ENCODE measurements around the gene DIDO1. TPM values are rescaled to one million over a fixed set of nuclear protein-coding genes. Genes with fewer than 3 reads are reported as not detected.

Gene DIDO1
- total RNA-seq, 1 experiment from 2014 or later, result 33.2 TPM

DNA sequence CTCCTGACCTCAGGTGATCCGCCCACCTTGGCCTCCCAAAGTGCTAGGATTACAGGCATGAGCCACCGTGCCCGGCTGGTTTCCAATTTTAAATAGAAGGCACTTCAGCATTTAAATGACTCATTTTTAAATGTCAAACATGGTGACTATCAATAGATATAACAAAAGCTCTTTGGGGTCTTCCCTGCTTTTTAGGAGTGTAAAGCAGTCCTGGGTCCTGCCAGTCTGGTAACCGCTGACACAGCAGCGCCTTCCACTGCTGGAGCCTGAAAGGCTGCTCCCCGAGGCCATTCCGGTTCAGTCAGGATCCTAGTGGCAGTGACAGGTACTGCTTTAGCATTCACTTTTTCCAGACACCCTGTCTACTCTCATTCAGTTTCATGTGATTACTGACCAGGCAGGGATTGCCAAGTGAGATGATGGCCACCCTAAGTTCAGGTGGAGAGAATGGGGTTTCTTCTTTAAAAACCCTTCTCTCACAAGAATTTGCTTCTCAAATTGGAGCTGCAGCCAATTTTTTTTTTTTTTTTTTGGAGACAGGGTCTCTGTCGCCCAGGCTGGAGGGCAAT is 5.1 kb downstream of the DIDO1 start:
- H3K9ac ChIP-seq (ENCODE audit: low read length), result no peak overlapping the region
- no peaks in the 10 kb centered on the region for H3K9me2 ChIP-seq (replicated peaks; ENCODE audit: low read length)
- H4K20me1 ChIP-seq (ENCODE audit: low read length), result peaks cover 84% of the 10 kb centered on the region
- no peaks in the 10 kb centered on the region for H3F3A ChIP-seq (ENCODE audit: low read length, unreplicated experiment)
- TF ChIP-seq, protein P1, sequence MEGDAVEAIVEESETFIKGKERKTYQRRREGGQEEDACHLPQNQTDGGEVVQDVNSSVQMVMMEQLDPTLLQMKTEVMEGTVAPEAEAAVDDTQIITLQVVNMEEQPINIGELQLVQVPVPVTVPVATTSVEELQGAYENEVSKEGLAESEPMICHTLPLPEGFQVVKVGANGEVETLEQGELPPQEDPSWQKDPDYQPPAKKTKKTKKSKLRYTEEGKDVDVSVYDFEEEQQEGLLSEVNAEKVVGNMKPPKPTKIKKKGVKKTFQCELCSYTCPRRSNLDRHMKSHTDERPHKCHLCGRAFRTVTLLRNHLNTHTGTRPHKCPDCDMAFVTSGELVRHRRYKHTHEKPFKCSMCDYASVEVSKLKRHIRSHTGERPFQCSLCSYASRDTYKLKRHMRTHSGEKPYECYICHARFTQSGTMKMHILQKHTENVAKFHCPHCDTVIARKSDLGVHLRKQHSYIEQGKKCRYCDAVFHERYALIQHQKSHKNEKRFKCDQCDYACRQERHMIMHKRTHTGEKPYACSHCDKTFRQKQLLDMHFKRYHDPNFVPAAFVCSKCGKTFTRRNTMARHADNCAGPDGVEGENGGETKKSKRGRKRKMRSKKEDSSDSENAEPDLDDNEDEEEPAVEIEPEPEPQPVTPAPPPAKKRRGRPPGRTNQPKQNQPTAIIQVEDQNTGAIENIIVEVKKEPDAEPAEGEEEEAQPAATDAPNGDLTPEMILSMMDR (conservative IDR thresholded peaks at IDR 0.05; ENCODE audit: low read depth, low read length), result peak; percentile 64
- TF ChIP-seq EZH2phosphoT487 (IDR thresholded peaks at IDR 0.05; ENCODE audit: borderline replicate concordance, low read length), result no peak
- H2AFZ ChIP-seq (ENCODE audit: low read length), result no peak overlapping the region
- DNase-seq, result peak; percentile 63
- H3K27ac ChIP-seq (ENCODE audit: low read length), result no peak overlapping the region
- ChIA-PET CTCF (no interaction called here), POLR2A (ENCODE audit: unreplicated experiment) (no interaction called here)
- ATAC-seq, result peak; percentile 26; the same call in 1 of the 2 replicates
- H3K79me2 ChIP-seq (ENCODE audit: low read length), result peaks cover 99% of the 10 kb centered on the region
- H3K9me3 ChIP-seq (ENCODE audit: low read length), result no peaks in the 10 kb centered on the region
- no peaks in the 10 kb centered on the region for H3K27me3 ChIP-seq (ENCODE audit: low read length)
- no peak overlapping the region for H3K4me2 ChIP-seq (ENCODE audit: low read length)
- intact Hi-C loops (cut with micrococcal nuclease), result loop anchor here (10.0 kb wide), 1 partner anchor 96 kb away; no protein-coding TSS in a partner anchor
- no peaks in the 10 kb centered on the region for H3K36me3 ChIP-seq (ENCODE audit: low read depth, low read length)
- peaks cover 26% of the 10 kb centered on the region for H3K4me1 ChIP-seq (ENCODE audit: insufficient read depth, low read length)
- no peak overlapping the region for H3K4me3 ChIP-seq (ENCODE audit: low read length)
- no TSS peak for BruUV-seq (replicated peaks)

DNA sequence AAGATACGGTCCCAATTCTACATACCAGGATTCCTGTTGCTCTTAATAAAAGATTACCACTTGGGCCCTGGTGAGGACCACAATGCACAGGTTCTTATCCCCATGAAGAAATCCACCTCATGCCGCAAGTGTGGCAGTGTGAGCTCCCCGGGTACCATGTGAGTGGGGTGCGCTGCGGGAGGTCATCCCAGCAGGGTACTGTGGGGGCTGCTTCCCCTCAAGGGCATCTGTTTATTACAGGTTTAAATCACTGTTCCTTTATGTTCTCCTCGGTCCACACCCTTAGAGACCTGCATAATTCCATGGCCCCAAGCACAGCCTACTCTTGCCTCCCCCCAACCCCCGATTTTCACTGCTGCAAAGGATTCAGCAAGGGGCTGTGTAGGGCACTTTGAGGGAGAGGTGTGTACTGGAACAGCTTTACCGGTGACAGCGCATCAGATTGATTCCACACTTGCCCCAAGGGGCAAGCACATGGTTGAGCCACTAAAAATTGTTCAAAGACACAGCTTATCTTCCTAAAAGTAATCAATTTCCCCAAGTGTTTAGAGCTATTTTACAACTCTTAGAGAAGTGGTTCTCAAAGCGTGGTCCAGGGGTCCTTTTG is 6.2 kb downstream of the DIDO1 start:
- Histone ChIP-seq H3K9me3 (ENCODE audit: low read length) (no peaks in the 10 kb centered on the region), H3K4me1 (ENCODE audit: insufficient read depth, low read length) (peaks cover 26% of the 10 kb centered on the region), H3K4me2 (ENCODE audit: low read length) (no peak overlapping the region), H3K9ac (ENCODE audit: low read length) (no peak overlapping the region), H3K9me2 (replicated peaks; ENCODE audit: low read length) (no peaks in the 10 kb centered on the region), H3K4me3 (ENCODE audit: low read length) (no peak overlapping the region), H3K27ac (ENCODE audit: low read length) (no peak overlapping the region), H3F3A (ENCODE audit: low read length, unreplicated experiment) (no peaks in the 10 kb centered on the region), H2AFZ (ENCODE audit: low read length) (no peak overlapping the region), H3K27me3 (ENCODE audit: low read length) (no peaks in the 10 kb centered on the region), H3K36me3 (ENCODE audit: low read depth, low read length) (no peaks in the 10 kb centered on the region), H3K79me2 (ENCODE audit: low read length) (peaks cover 100% of the 10 kb centered on the region), H4K20me1 (ENCODE audit: low read length) (peaks cover 87% of the 10 kb centered on the region)
- BruUV-seq (replicated peaks), result no TSS peak
- TF ChIP-seq, protein P1 (conservative IDR thresholded peaks at IDR 0.05; ENCODE audit: low read depth, low read length), result no peak
- TF ChIP-seq EZH2phosphoT487 (IDR thresholded peaks at IDR 0.05; ENCODE audit: borderline replicate concordance, low read length) (no peak), EZH2 (IDR thresholded peaks at IDR 0.05; ENCODE audit: low read length, unreplicated experiment) (no peak)
- DNase-seq (no peak), ATAC-seq (no peak)
- intact Hi-C loops (cut with micrococcal nuclease), result loop anchor here (10.0 kb wide), 1 partner anchor 95 kb away; no protein-coding TSS in a partner anchor
- CTCF ChIA-PET, result no interaction called here
- POLR2A ChIA-PET (ENCODE audit: unreplicated experiment), result no interaction called here

DNA sequence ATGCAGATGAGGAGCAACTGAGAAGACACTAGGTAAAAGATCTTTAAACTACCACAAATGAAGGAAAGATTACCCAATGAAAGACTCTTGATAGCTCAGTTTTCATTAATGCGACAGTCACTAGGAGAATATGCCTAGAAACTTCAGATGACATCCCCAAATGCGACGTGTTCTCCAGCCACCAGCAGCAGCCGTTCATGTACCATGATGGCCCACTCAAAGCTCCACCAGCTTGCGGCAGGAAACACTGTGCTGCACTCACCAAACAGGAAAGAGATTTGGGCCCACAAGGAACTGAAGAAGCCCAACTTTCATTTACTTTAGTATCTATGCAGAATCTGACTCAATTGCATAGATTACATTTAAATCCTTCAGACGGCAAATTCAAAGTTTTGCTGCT is 7.5 kb downstream of the DIDO1 start:
- H3K9me2 ChIP-seq (replicated peaks; ENCODE audit: low read length), result no peaks in the 10 kb centered on the region
- ATAC-seq (no peak), DNase-seq (no peak)
- TF ChIP-seq EZH2 (IDR thresholded peaks at IDR 0.05; ENCODE audit: low read length, unreplicated experiment), result no peak
- no peak overlapping the region for H3K9ac ChIP-seq (ENCODE audit: low read length)
- intact Hi-C loops (cut with micrococcal nuclease), result no loop called here
- H3K9me3 ChIP-seq (ENCODE audit: low read length), result no peaks in the 10 kb centered on the region
- no peaks in the 10 kb centered on the region for H3K27me3 ChIP-seq (ENCODE audit: low read length)
- H4K20me1 ChIP-seq (ENCODE audit: low read length), result peaks cover 86% of the 10 kb centered on the region
- H2AFZ ChIP-seq (ENCODE audit: low read length), result no peak overlapping the region
- ChIA-PET POLR2A (ENCODE audit: unreplicated experiment) (interaction anchor here (0.8 kb wide), 1 partner anchor 1337 kb away, joined by 7 read pairs; no protein-coding TSS in a partner anchor), CTCF (no interaction called here)
- no peak overlapping the region for H3K4me2 ChIP-seq (ENCODE audit: low read length)
- H3F3A ChIP-seq (ENCODE audit: low read length, unreplicated experiment), result no peaks in the 10 kb centered on the region
- H3K4me1 ChIP-seq (ENCODE audit: insufficient read depth, low read length), result peaks cover 14% of the 10 kb centered on the region
- no TSS peak for BruUV-seq (replicated peaks)
- no peak overlapping the region for H3K27ac ChIP-seq (ENCODE audit: low read length)
- H3K4me3 ChIP-seq (ENCODE audit: low read length), result no peak overlapping the region
- no peaks in the 10 kb centered on the region; the same call in 1 of the 2 replicates for H3K36me3 ChIP-seq (ENCODE audit: low read depth, low read length)
- H3K79me2 ChIP-seq (ENCODE audit: low read length), result peaks cover 100% of the 10 kb centered on the region

Data from PC-3 (cell line).